Measurements from ENCODE around the gene UROD. TPM values are rescaled to one million over a fixed set of nuclear protein-coding genes. Genes with fewer than 3 reads are reported as not detected.

The UROD gene
- total and polyA plus RNA-seq, 2 experiments from 2014 or later: 82.4 to 108 TPM

- TF ChIP-seq ZNF462 (CRISPR knock-in tag; IDR thresholded peaks at IDR 0.05) (no peak), POLR2AphosphoS5 (IDR thresholded peaks at IDR 0.05; ENCODE audit: low read depth) (no peak), JUNB (IDR thresholded peaks at IDR 0.05; ENCODE audit: unreplicated experiment) (no peak), CTCF (conservative IDR thresholded peaks at IDR 0.05; ENCODE audit: low read depth in 2 of 2) (no peak), ETS1 (IDR thresholded peaks at IDR 0.05) (no peak), STAT1 (IDR thresholded peaks at IDR 0.05; ENCODE audit: unreplicated experiment) (no peak), ZNF114 (CRISPR knock-in tag; IDR thresholded peaks at IDR 0.05) (no peak), CREB1 (CRISPR knock-in tag; IDR thresholded peaks at IDR 0.05; ENCODE audit: low read depth) (no peak), ZNF331 (CRISPR knock-in tag; IDR thresholded peaks at IDR 0.05; ENCODE audit: low read depth) (no peak), EZH2phosphoT487 (IDR thresholded peaks at IDR 0.05; ENCODE audit: unreplicated experiment) (no peak), NANOG (IDR thresholded peaks at IDR 0.05; ENCODE audit: borderline replicate concordance) (no peak)
These were observed 8.3 kb upstream of the UROD start (continued) for GRCh38 chr1:45003741-45004140.

All from GM23338 (cell line).